HG03095 (cell line): ENCODE results near the gene FILIP1L.
A peak's percentile ranks its signal among the peaks of the same experiment; 100 is the strongest.

Experiments used
- ATAC-seq: cut with Tn5 transposase; IDR thresholded peaks from one replicate; pipeline ENCODE4 v1.9.1; 2021; ENCODE audit warnings: moderate library complexity; ENCODE audit not compliant: unreplicated experiment

FILIP1L gene

GRCh38 chr3:99900248-99900647, 214.1 kb downstream of the FILIP1L start:
- ATAC-seq = no peak

- ATAC-seq = no peak
Measured at GRCh38 chr3:99899603-99900002, 214.7 kb downstream of the FILIP1L start.

GRCh38 chr3:99896482-99896881, 217.8 kb downstream of the FILIP1L start:
- no peak for ATAC-seq

GRCh38 chr3:99895703-99896441, 218.4 kb downstream of the FILIP1L start:
- ATAC-seq = no peak

GRCh38 chr3:99895131-99895696, 219.1 kb downstream of the FILIP1L start:
- ATAC-seq = no peak

- ATAC-seq = no peak
Measured at GRCh38 chr3:99892332-99892731, 222.0 kb downstream of the FILIP1L start.

GRCh38 chr3:99891610-99892285, 222.6 kb downstream of the FILIP1L start:
- no peak for ATAC-seq

GRCh38 chr3:99885851-99886250, 228.4 kb downstream of the FILIP1L start:
- no peak for ATAC-seq

- ATAC-seq = no peak
Measured at GRCh38 chr3:99885085-99885484, 229.2 kb downstream of the FILIP1L start.

GRCh38 chr3:99884484-99884883, 229.8 kb downstream of the FILIP1L start:
- ATAC-seq = no peak

- no peak for ATAC-seq
Measured at GRCh38 chr3:99883693-99884092, 230.6 kb downstream of the FILIP1L start.

- no peak for ATAC-seq
Measured at GRCh38 chr3:99883138-99883461, 231.2 kb downstream of the FILIP1L start.

GRCh38 chr3:99882436-99883137, 231.7 kb downstream of the FILIP1L start:
- ATAC-seq = no peak

- ATAC-seq = no peak
Measured at GRCh38 chr3:99881121-99881524, 233.2 kb downstream of the FILIP1L start.

- ATAC-seq = no peak
Measured at GRCh38 chr3:99879275-99879674, 235.0 kb downstream of the FILIP1L start.

GRCh38 chr3:99878005-99878404, 236.3 kb downstream of the FILIP1L start:
- ATAC-seq = no peak

GRCh38 chr3:99877031-99877579, 237.2 kb downstream of the FILIP1L start:
- no peak for ATAC-seq

GRCh38 chr3:99875929-99876841, 238.1 kb downstream of the FILIP1L start:
- ATAC-seq = peak; percentile 83

GRCh38 chr3:99875581-99875928, 238.7 kb downstream of the FILIP1L start:
- ATAC-seq = no peak

GRCh38 chr3:99874237-99875002, 239.9 kb downstream of the FILIP1L start:
- no peak for ATAC-seq
